ENCODE measurements around the gene VIPR1.
"Not testable (repeated sequence)": the region's sequence is repeated elsewhere in the genome, so short reads cannot be mapped to it uniquely, and the experiment has no call there.

VIPR1 gene

GRCh38 chr3:42544492-42545283, 42.2 kb downstream of the VIPR1 start:
- no peak overlapping the region for H3K9ac ChIP-seq (ENCODE audit: low read length)
- H3K4me1 ChIP-seq (ENCODE audit: control insufficient read depth, low read depth, low read length), result no peaks in the 10 kb centered on the region
- H3K9me3 ChIP-seq (ENCODE audit: control insufficient read depth, low read depth, low read length), result no peaks in the 10 kb centered on the region
- H3K4me3 ChIP-seq (ENCODE audit: low read length), result no peak overlapping the region
- no peaks in the 10 kb centered on the region for H3K36me3 ChIP-seq (ENCODE audit: control insufficient read depth, low read depth, low read length)
- H3K27me3 ChIP-seq (ENCODE audit: control insufficient read depth, insufficient read depth, low read length), result no peaks in the 10 kb centered on the region
- no peak overlapping the region for H3K27ac ChIP-seq (ENCODE audit: low read length)

- Histone ChIP-seq H3K36me3 (ENCODE audit: control insufficient read depth, low read depth, low read length) (peaks cover 3% of the 10 kb centered on the region), H3K27me3 (ENCODE audit: control insufficient read depth, insufficient read depth, low read length) (no peaks in the 10 kb centered on the region), H3K9ac (ENCODE audit: low read length) (no peak overlapping the region), H3K9me3 (ENCODE audit: control insufficient read depth, low read depth, low read length) (no peaks in the 10 kb centered on the region), H3K4me1 (ENCODE audit: control insufficient read depth, low read depth, low read length) (no peaks in the 10 kb centered on the region), H3K4me3 (ENCODE audit: low read length) (no peak overlapping the region), H3K27ac (ENCODE audit: low read length) (no peak overlapping the region)
These were observed 42.9 kb downstream of the VIPR1 start for GRCh38 chr3:42545284-42545900.

GRCh38 chr3:42546691-42547213, 44.3 kb downstream of the VIPR1 start:
- Histone ChIP-seq H3K36me3 (ENCODE audit: control insufficient read depth, low read depth, low read length) (peaks cover 3% of the 10 kb centered on the region), H3K4me3 (ENCODE audit: low read length) (no peak overlapping the region), H3K9ac (ENCODE audit: low read length) (no peak overlapping the region), H3K9me3 (ENCODE audit: control insufficient read depth, low read depth, low read length) (no peaks in the 10 kb centered on the region), H3K4me1 (ENCODE audit: control insufficient read depth, low read depth, low read length) (no peaks in the 10 kb centered on the region), H3K27me3 (ENCODE audit: control insufficient read depth, insufficient read depth, low read length) (no peaks in the 10 kb centered on the region), H3K27ac (ENCODE audit: low read length) (no peak overlapping the region)

GRCh38 chr3:42547401-42547945, 45.0 kb downstream of the VIPR1 start:
- Histone ChIP-seq H3K27me3 (ENCODE audit: control insufficient read depth, insufficient read depth, low read length) (no peaks in the 10 kb centered on the region), H3K4me3 (ENCODE audit: low read length) (no peak overlapping the region), H3K36me3 (ENCODE audit: control insufficient read depth, low read depth, low read length) (peaks cover 10% of the 10 kb centered on the region), H3K9me3 (ENCODE audit: control insufficient read depth, low read depth, low read length) (no peaks in the 10 kb centered on the region), H3K27ac (ENCODE audit: low read length) (no peak overlapping the region), H3K9ac (ENCODE audit: low read length) (no peak overlapping the region), H3K4me1 (ENCODE audit: control insufficient read depth, low read depth, low read length) (no peaks in the 10 kb centered on the region)

- no peak overlapping the region for H3K27ac ChIP-seq (ENCODE audit: low read length)
- H3K4me3 ChIP-seq (ENCODE audit: low read length), result no peak overlapping the region
- H3K27me3 ChIP-seq (ENCODE audit: control insufficient read depth, insufficient read depth, low read length), result no peaks in the 10 kb centered on the region
- peaks cover 27% of the 10 kb centered on the region for H3K36me3 ChIP-seq (ENCODE audit: control insufficient read depth, low read depth, low read length)
- H3K4me1 ChIP-seq (ENCODE audit: control insufficient read depth, low read depth, low read length), result no peaks in the 10 kb centered on the region
- H3K9me3 ChIP-seq (ENCODE audit: control insufficient read depth, low read depth, low read length), result no peaks in the 10 kb centered on the region
- no peak overlapping the region for H3K9ac ChIP-seq (ENCODE audit: low read length)
These were observed 46.7 kb downstream of the VIPR1 start for GRCh38 chr3:42549131-42549530.

- H3K4me1 ChIP-seq (ENCODE audit: control insufficient read depth, low read depth, low read length), result no peaks in the 10 kb centered on the region
- peaks cover 34% of the 10 kb centered on the region for H3K36me3 ChIP-seq (ENCODE audit: control insufficient read depth, low read depth, low read length)
- H3K27ac ChIP-seq (ENCODE audit: low read length), result no peak overlapping the region
- no peak overlapping the region for H3K4me3 ChIP-seq (ENCODE audit: low read length)
- H3K9ac ChIP-seq (ENCODE audit: low read length), result no peak overlapping the region
- no peaks in the 10 kb centered on the region for H3K9me3 ChIP-seq (ENCODE audit: control insufficient read depth, low read depth, low read length)
- no peaks in the 10 kb centered on the region for H3K27me3 ChIP-seq (ENCODE audit: control insufficient read depth, insufficient read depth, low read length)
These were observed 47.8 kb downstream of the VIPR1 start for GRCh38 chr3:42550250-42550649.

- Histone ChIP-seq H3K4me1 (ENCODE audit: control insufficient read depth, low read depth, low read length) (no peaks in the 10 kb centered on the region), H3K9me3 (ENCODE audit: control insufficient read depth, low read depth, low read length) (no peaks in the 10 kb centered on the region), H3K4me3 (ENCODE audit: low read length) (no peak overlapping the region), H3K27me3 (ENCODE audit: control insufficient read depth, insufficient read depth, low read length) (no peaks in the 10 kb centered on the region), H3K36me3 (ENCODE audit: control insufficient read depth, low read depth, low read length) (peaks cover 52% of the 10 kb centered on the region), H3K9ac (ENCODE audit: low read length) (no peak overlapping the region), H3K27ac (ENCODE audit: low read length) (no peak overlapping the region)
These were observed 50.4 kb downstream of the VIPR1 start for GRCh38 chr3:42552830-42553229.

GRCh38 chr3:42556089-42556632, 53.7 kb downstream of the VIPR1 start:
- no peaks in the 10 kb centered on the region for H3K27me3 ChIP-seq (ENCODE audit: control insufficient read depth, insufficient read depth, low read length)
- no peak overlapping the region for H3K4me3 ChIP-seq (ENCODE audit: low read length)
- H3K36me3 ChIP-seq (ENCODE audit: control insufficient read depth, low read depth, low read length), result peaks cover 66% of the 10 kb centered on the region
- H3K4me1 ChIP-seq (ENCODE audit: control insufficient read depth, low read depth, low read length), result no peaks in the 10 kb centered on the region
- no peaks in the 10 kb centered on the region for H3K9me3 ChIP-seq (ENCODE audit: control insufficient read depth, low read depth, low read length)
- H3K9ac ChIP-seq (ENCODE audit: low read length), result no peak overlapping the region
- no peak overlapping the region for H3K27ac ChIP-seq (ENCODE audit: low read length)

- not testable (repeated sequence) for H3K27me3 ChIP-seq (ENCODE audit: control insufficient read depth, insufficient read depth, low read length); H3K4me1 ChIP-seq (ENCODE audit: control insufficient read depth, low read depth, low read length); H3K9me3 ChIP-seq (ENCODE audit: control insufficient read depth, low read depth, low read length); H3K27ac ChIP-seq (ENCODE audit: low read length); H3K4me3 ChIP-seq (ENCODE audit: low read length); H3K9ac ChIP-seq (ENCODE audit: low read length)
- peaks cover 71% of the 10 kb centered on the region for H3K36me3 ChIP-seq (ENCODE audit: control insufficient read depth, low read depth, low read length)
These were observed 54.4 kb downstream of the VIPR1 start for GRCh38 chr3:42556817-42557216.

GRCh38 chr3:42557854-42558253, 55.4 kb downstream of the VIPR1 start:
- Histone ChIP-seq H3K27me3 (ENCODE audit: control insufficient read depth, insufficient read depth, low read length) (no peaks in the 10 kb centered on the region), H3K9ac (ENCODE audit: low read length) (no peak overlapping the region), H3K27ac (ENCODE audit: low read length) (no peak overlapping the region), H3K36me3 (ENCODE audit: control insufficient read depth, low read depth, low read length) (peaks cover 60% of the 10 kb centered on the region), H3K9me3 (ENCODE audit: control insufficient read depth, low read depth, low read length) (no peaks in the 10 kb centered on the region), H3K4me3 (ENCODE audit: low read length) (no peak overlapping the region), H3K4me1 (ENCODE audit: control insufficient read depth, low read depth, low read length) (no peaks in the 10 kb centered on the region)

- H3K9ac ChIP-seq (ENCODE audit: low read length), result no peak overlapping the region
- H3K27ac ChIP-seq (ENCODE audit: low read length), result no peak overlapping the region
- H3K4me1 ChIP-seq (ENCODE audit: control insufficient read depth, low read depth, low read length), result no peaks in the 10 kb centered on the region
- H3K36me3 ChIP-seq (ENCODE audit: control insufficient read depth, low read depth, low read length), result peaks cover 36% of the 10 kb centered on the region
- H3K4me3 ChIP-seq (ENCODE audit: low read length), result no peak overlapping the region
- H3K9me3 ChIP-seq (ENCODE audit: control insufficient read depth, low read depth, low read length), result no peaks in the 10 kb centered on the region
- H3K27me3 ChIP-seq (ENCODE audit: control insufficient read depth, insufficient read depth, low read length), result no peaks in the 10 kb centered on the region
These were observed 59.8 kb downstream of the VIPR1 start for GRCh38 chr3:42562047-42562907.

All from iPS-18a (cell line).